ENCODE measurements around the gene TBX4. TPM values are rescaled to one million over a fixed set of nuclear protein-coding genes. Genes with fewer than 3 reads are reported as not detected.

Gene TBX4
- total and polyA plus RNA-seq, 2 experiments from 2014 or later, result not detected

- ATAC-seq (no peak; the same call in 2 of the 3 replicates), DNase-seq (ENCODE audit: low spot score) (no peak)
- no peaks in the 10 kb centered on the region for H3K9me2 ChIP-seq (ENCODE audit: insufficient read depth)
- no peak overlapping the region for H3K27ac ChIP-seq (ENCODE audit: low read depth)
- no peaks in the 10 kb centered on the region for H3K79me2 ChIP-seq (replicated peaks; ENCODE audit: insufficient read depth)
- no peaks in the 10 kb centered on the region for H3K27me3 ChIP-seq (ENCODE audit: insufficient read depth)
- Mint-ChIP-seq H3K36me3 (ENCODE audit: low read depth) (no peaks in the 10 kb centered on the region), H3K4me1 (peaks cover 12% of the 10 kb centered on the region), H3K27ac (no peak overlapping the region), H3K27me3 (ENCODE audit: insufficient read depth, low read depth, poor library complexity) (peaks cover 7% of the 10 kb centered on the region), H3K9me3 (no peaks in the 10 kb centered on the region), H3K4me3 (no peak overlapping the region)
- no peak overlapping the region for H2AFZ ChIP-seq
- H3K4me2 ChIP-seq, result no peak overlapping the region
- no peaks in the 10 kb centered on the region for H3K4me1 ChIP-seq (ENCODE audit: insufficient read depth)
- H3K4me3 ChIP-seq, result no peak overlapping the region
- H3K36me3 ChIP-seq (ENCODE audit: insufficient read depth), result no peaks in the 10 kb centered on the region
- no peaks in the 10 kb centered on the region for H4K20me1 ChIP-seq (replicated peaks; ENCODE audit: insufficient read depth)
- TF ChIP-seq ETS1 (IDR thresholded peaks at IDR 0.05) (no peak), CTCF (conservative IDR thresholded peaks at IDR 0.05; ENCODE audit: low read depth in 2 of 2) (no peak), STAT1 (IDR thresholded peaks at IDR 0.05; ENCODE audit: unreplicated experiment) (no peak), ZNF114 (CRISPR knock-in tag; IDR thresholded peaks at IDR 0.05) (no peak), JUNB (IDR thresholded peaks at IDR 0.05; ENCODE audit: unreplicated experiment) (no peak), EZH2 (IDR thresholded peaks at IDR 0.05; ENCODE audit: low read depth, unreplicated experiment) (no peak), ZNF462 (CRISPR knock-in tag; IDR thresholded peaks at IDR 0.05) (no peak), NANOG (IDR thresholded peaks at IDR 0.05; ENCODE audit: borderline replicate concordance) (no peak), POLR2AphosphoS5 (IDR thresholded peaks at IDR 0.05; ENCODE audit: low read depth) (no peak), ZNF331 (CRISPR knock-in tag; IDR thresholded peaks at IDR 0.05; ENCODE audit: low read depth) (no peak), CREB1 (CRISPR knock-in tag; IDR thresholded peaks at IDR 0.05; ENCODE audit: low read depth) (no peak), EZH2phosphoT487 (IDR thresholded peaks at IDR 0.05; ENCODE audit: unreplicated experiment) (no peak)
- TF ChIP-seq, protein P1, sequence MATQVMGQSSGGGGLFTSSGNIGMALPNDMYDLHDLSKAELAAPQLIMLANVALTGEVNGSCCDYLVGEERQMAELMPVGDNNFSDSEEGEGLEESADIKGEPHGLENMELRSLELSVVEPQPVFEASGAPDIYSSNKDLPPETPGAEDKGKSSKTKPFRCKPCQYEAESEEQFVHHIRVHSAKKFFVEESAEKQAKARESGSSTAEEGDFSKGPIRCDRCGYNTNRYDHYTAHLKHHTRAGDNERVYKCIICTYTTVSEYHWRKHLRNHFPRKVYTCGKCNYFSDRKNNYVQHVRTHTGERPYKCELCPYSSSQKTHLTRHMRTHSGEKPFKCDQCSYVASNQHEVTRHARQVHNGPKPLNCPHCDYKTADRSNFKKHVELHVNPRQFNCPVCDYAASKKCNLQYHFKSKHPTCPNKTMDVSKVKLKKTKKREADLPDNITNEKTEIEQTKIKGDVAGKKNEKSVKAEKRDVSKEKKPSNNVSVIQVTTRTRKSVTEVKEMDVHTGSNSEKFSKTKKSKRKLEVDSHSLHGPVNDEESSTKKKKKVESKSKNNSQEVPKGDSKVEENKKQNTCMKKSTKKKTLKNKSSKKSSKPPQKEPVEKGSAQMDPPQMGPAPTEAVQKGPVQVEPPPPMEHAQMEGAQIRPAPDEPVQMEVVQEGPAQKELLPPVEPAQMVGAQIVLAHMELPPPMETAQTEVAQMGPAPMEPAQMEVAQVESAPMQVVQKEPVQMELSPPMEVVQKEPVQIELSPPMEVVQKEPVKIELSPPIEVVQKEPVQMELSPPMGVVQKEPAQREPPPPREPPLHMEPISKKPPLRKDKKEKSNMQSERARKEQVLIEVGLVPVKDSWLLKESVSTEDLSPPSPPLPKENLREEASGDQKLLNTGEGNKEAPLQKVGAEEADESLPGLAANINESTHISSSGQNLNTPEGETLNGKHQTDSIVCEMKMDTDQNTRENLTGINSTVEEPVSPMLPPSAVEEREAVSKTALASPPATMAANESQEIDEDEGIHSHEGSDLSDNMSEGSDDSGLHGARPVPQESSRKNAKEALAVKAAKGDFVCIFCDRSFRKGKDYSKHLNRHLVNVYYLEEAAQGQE (IDR thresholded peaks at IDR 0.05; ENCODE audit: unreplicated experiment), result no peak
- no peaks in the 10 kb centered on the region for H3F3A ChIP-seq (replicated peaks; ENCODE audit: low read depth)
Observed at GRCh38 chr17:61487161-61487988, 35.2 kb downstream of the TBX4 start.

Measured in GM23338 (cell line).